H9 (cell line): Measurements from ENCODE around the gene ICAM2. TPM values are rescaled to one million over a fixed set of nuclear protein-coding genes. Genes with fewer than 3 reads are reported as not detected.

Experiments
- DNase-seq: peaks from one replicate; pipeline ENCODE4 v3.0.0-alpha.2; 2017
- H2AFZ ChIP-seq: one replicate; pipeline ENCODE4 v1.6.1; 2013; ENCODE audit warnings: mild to moderate bottlenecking, low read length, control low read depth, moderate library complexity
- H2AK5ac ChIP-seq: 2 replicates; pipeline ENCODE4 v1.6.1; 2013; ENCODE audit warnings: low read length, control low read depth, mixed read lengths; ENCODE audit not compliant: insufficient read length
- H2BK120ac ChIP-seq: one replicate; pipeline ENCODE4 v1.6.1; 2013; ENCODE audit warnings: low read depth, mild to moderate bottlenecking, low read length, control low read depth, inconsistent platforms; ENCODE audit not compliant: poor library complexity, severe bottlenecking
- H2BK12ac ChIP-seq: 2 replicates; pipeline ENCODE4 v1.6.1; 2013; ENCODE audit warnings: low read length, control low read depth, mixed read lengths, low read depth; ENCODE audit not compliant: insufficient read length
- H2BK15ac ChIP-seq: 2 replicates; pipeline ENCODE4 v1.6.1; 2013; ENCODE audit warnings: low read depth, low read length, control low read depth
- H2BK20ac ChIP-seq: one replicate; pipeline ENCODE4 v1.6.1; 2013; ENCODE audit warnings: low read depth, mild to moderate bottlenecking, low read length, control low read depth, inconsistent platforms; ENCODE audit not compliant: poor library complexity, severe bottlenecking
- H2BK5ac ChIP-seq: 2 replicates; pipeline ENCODE4 v1.6.1; 2013; ENCODE audit warnings: low read length, control low read depth, mixed read lengths; ENCODE audit not compliant: insufficient read length
- H3K14ac ChIP-seq: 2 replicates; pipeline ENCODE4 v1.6.1; 2013; ENCODE audit warnings: low read length, control low read depth; ENCODE audit not compliant: insufficient read depth
- H3K18ac ChIP-seq: 2 replicates; pipeline ENCODE4 v1.6.1; 2013; ENCODE audit warnings: low read depth, mild to moderate bottlenecking, mixed read lengths, low read length, control low read depth; ENCODE audit not compliant: insufficient read length
- H3K23ac ChIP-seq: 2 replicates; pipeline ENCODE4 v1.6.1; 2013; ENCODE audit warnings: low read length, control low read depth, mixed read lengths, low read depth; ENCODE audit not compliant: insufficient read length
- H3K23me2 ChIP-seq: 2 replicates; pipeline ENCODE4 v1.6.1; 2013; ENCODE audit warnings: low read depth, mild to moderate bottlenecking, mixed read lengths, low read length, control low read depth; ENCODE audit not compliant: insufficient read length, poor library complexity, severe bottlenecking
- H3K27ac ChIP-seq: 2 replicates; pipeline ENCODE4 v1.5.1; 2013; ENCODE audit warnings: low read length, control low read depth, mixed read lengths, low read depth; ENCODE audit not compliant: insufficient read length
- H3K27me3 ChIP-seq: 2 replicates; pipeline ENCODE4 v1.6.1; 2013; ENCODE audit warnings: low read length, control low read depth, inconsistent platforms; ENCODE audit not compliant: insufficient read depth
- H3K4ac ChIP-seq: 2 replicates; pipeline ENCODE4 v1.6.1; 2013; ENCODE audit warnings: low read depth, mild to moderate bottlenecking, control low read depth, inconsistent platforms, low read length, moderate library complexity
- H3K4me1 ChIP-seq: 2 replicates; pipeline ENCODE4 v1.6.1; 2013; ENCODE audit warnings: low read length, control low read depth, inconsistent platforms; ENCODE audit not compliant: insufficient read depth
- H3K4me2 ChIP-seq: 2 replicates; pipeline ENCODE4 v1.6.1; 2013; ENCODE audit warnings: low read length, control low read depth, mixed read lengths; ENCODE audit not compliant: insufficient read length, insufficient read depth
- H3K56ac ChIP-seq: 2 replicates; pipeline ENCODE4 v1.6.1; 2013; ENCODE audit warnings: low read depth, mild to moderate bottlenecking, mixed read lengths, low read length, control low read depth; ENCODE audit not compliant: insufficient read length
- H3K79me1 ChIP-seq: 2 replicates; pipeline ENCODE4 v1.6.1; 2013; ENCODE audit warnings: low read depth, mild to moderate bottlenecking, moderate library complexity, low read length, control low read depth, inconsistent platforms; ENCODE audit not compliant: insufficient read depth, poor library complexity, severe bottlenecking
- H3K79me2 ChIP-seq: 2 replicates; pipeline ENCODE4 v1.6.1; 2013; ENCODE audit warnings: low read length, control low read depth, inconsistent platforms; ENCODE audit not compliant: insufficient read depth
- H3K9ac ChIP-seq: 2 replicates; pipeline ENCODE4 v1.6.1; 2013; ENCODE audit warnings: low read length, control low read depth, mixed read lengths; ENCODE audit not compliant: insufficient read length; ENCODE audit errors: extremely low read depth
- H3K9me3 ChIP-seq: one replicate; pipeline ENCODE4 v1.6.1; 2013; ENCODE audit warnings: low read depth, low read length, inconsistent platforms; ENCODE audit not compliant: control insufficient read depth
- H3T11ph ChIP-seq: one replicate; pipeline ENCODE4 v1.6.1; 2013; ENCODE audit warnings: mild to moderate bottlenecking, low read length, control low read depth, inconsistent platforms
- H4K20me1 ChIP-seq: one replicate; pipeline ENCODE4 v1.6.1; 2013; ENCODE audit not compliant: control insufficient read depth, insufficient read length, insufficient read depth
- H4K5ac ChIP-seq: 2 replicates; pipeline ENCODE4 v1.6.1; 2013; ENCODE audit warnings: low read depth, mild to moderate bottlenecking, mixed read lengths, low read length, control low read depth; ENCODE audit not compliant: insufficient read length
- H4K8ac ChIP-seq: replicated peaks from 2 replicates; pipeline ENCODE4 v1.6.1; 2013; ENCODE audit warnings: low read length, control low read depth, mixed read lengths, low read depth; ENCODE audit not compliant: insufficient read length
- H4K91ac ChIP-seq: 2 replicates; pipeline ENCODE4 v1.6.1; 2013; ENCODE audit warnings: low read depth, mild to moderate bottlenecking, moderate library complexity, mixed read lengths, low read length, control low read depth; ENCODE audit not compliant: insufficient read length
- H3K27ac Mint-ChIP-seq, 3 experiments: 2 replicates in 2 of 3; 3 replicates in 1 of 3; pipeline ENCODE4 v1.8.0; 2020 to 2021; ENCODE audit warnings: mixed read lengths in 3 of 3, mild to moderate bottlenecking in 1 of 3, moderate library complexity in 1 of 3
- H3K27me3 Mint-ChIP-seq: 2 replicates; pipeline ENCODE4 v1.8.0; 2021; ENCODE audit warnings: low read depth, mild to moderate bottlenecking, moderate library complexity, mixed read lengths
- H3K36me3 Mint-ChIP-seq, 3 experiments: 2 replicates in 2 of 3; 3 replicates in 1 of 3; pipeline ENCODE4 v1.8.0; 2020 to 2021; ENCODE audit warnings: low read depth in 3 of 3, mixed read lengths in 3 of 3; ENCODE audit not compliant: insufficient read depth in 1 of 3
- H3K4me1 Mint-ChIP-seq, 2 experiments: 2 replicates each; pipeline ENCODE4 v1.8.0; 2020; ENCODE audit warnings: mixed read lengths in 2 of 2
- H3K4me3 Mint-ChIP-seq, 2 experiments: 2 replicates in 1 of 2; 3 replicates in 1 of 2; pipeline ENCODE4 v1.8.0; 2020 to 2021; ENCODE audit warnings: mild to moderate bottlenecking in 2 of 2, mixed read lengths in 2 of 2, moderate library complexity in 1 of 2
- H3K9me3 Mint-ChIP-seq, 2 experiments: 2 replicates in 1 of 2; 3 replicates in 1 of 2; pipeline ENCODE4 v1.8.0; 2020; ENCODE audit warnings: mild to moderate bottlenecking in 2 of 2, mixed read lengths in 2 of 2, moderate library complexity in 1 of 2
- CTCF ChIP-seq: fragments of 200-600 bp; sonication (generic); conservative IDR thresholded peaks from 3 replicates; pipeline ENCODE4 v1.8.0; 2021; ENCODE audit warnings: antibody characterized with exemption, mild to moderate bottlenecking
- WGBS: extraction: QIAGEN DNeasy Blood & Tissue Kit; methylation state at CpG from one replicate; pipeline ENCODE4 v1.1.7; 2013; ENCODE audit warnings: missing lambda C conversion rate, low lambda C conversion rate, mixed read lengths; ENCODE audit not compliant: insufficient read length; ENCODE audit errors: extremely low coverage; 5-methylcytosine and 5-hydroxymethylcytosine counted together
- total RNA-seq: library from RNA; stranded (reverse); gene quantifications from 2 replicates; pipeline ENCODE4 v1.2.1, GENCODE V29; 2021

Gene ICAM2
- total RNA-seq, 1 experiment from 2014 or later: 0.28 TPM

DNA sequence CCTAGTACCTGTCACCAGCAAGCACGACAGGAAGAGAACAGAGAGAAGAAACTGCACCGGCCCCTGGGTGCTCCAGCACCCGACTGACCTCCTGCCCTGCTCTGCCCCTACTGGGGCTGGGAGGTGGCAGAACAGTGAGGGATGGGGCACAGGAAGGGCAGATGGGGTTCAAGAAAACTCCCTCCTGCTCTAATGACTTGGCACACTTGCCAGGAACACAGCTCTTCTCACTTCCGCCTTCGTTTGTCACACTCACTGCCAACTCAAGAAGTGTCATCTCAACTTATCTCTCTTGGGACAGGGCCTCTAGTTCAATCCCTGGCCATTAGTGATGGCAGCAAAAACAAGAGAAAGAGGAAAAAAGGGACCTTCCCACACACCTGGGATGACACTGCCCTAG lies 42.7 kb upstream of the ICAM2 start:
- Histone ChIP-seq H4K91ac (no peak overlapping the region), H3K9ac (no peak overlapping the region), H3K4ac (no peak overlapping the region), H4K5ac (no peak overlapping the region), H3K27ac (no peak overlapping the region), H3T11ph (no peak overlapping the region), H2BK5ac (no peak overlapping the region), H2BK20ac (no peak overlapping the region), H3K9me3 (no peaks in the 10 kb centered on the region), H3K4me2 (no peak overlapping the region), H3K4me1 (no peaks in the 10 kb centered on the region), H3K18ac (no peak overlapping the region), H4K8ac (no peak overlapping the region), H3K23me2 (no peaks in the 10 kb centered on the region), H4K20me1 (no peaks in the 10 kb centered on the region), H3K79me1 (no peaks in the 10 kb centered on the region), H2AK5ac (no peak overlapping the region), H3K14ac (no peak overlapping the region), H2BK15ac (no peak overlapping the region), H3K23ac (no peak overlapping the region), H3K27me3 (no peaks in the 10 kb centered on the region), H3K79me2 (no peaks in the 10 kb centered on the region), H2BK12ac (no peak overlapping the region), H2BK120ac (no peak overlapping the region), H3K56ac (no peak overlapping the region), H2AFZ (no peak overlapping the region)
- no peak for TF ChIP-seq CTCF
- WGBS: no CpG with 5 or more reads among the region's 5 CpGs
- Mint-ChIP-seq H3K4me1 (peaks cover 17% of the 10 kb centered on the region in 2 experiments), H3K9me3 (no peaks in the 10 kb centered on the region), H3K36me3 (peaks cover 0 to 8% (median 0%) of the 10 kb centered on the region in 3 experiments; a peak in 4 of 7 replicates), H3K27ac (no peak overlapping the region), H3K4me3 (no peak overlapping the region), H3K27me3 (no peaks in the 10 kb centered on the region; the same call in 1 of the 2 replicates)
- no peak for DNase-seq
